HG03442 (cell line): ENCODE data around the gene VGLL4.

Experiments used
- ATAC-seq: cut with Tn5 transposase; IDR thresholded peaks from one replicate; pipeline ENCODE4 v1.9.1; 2021; ENCODE audit warnings: mild to moderate bottlenecking, moderate library complexity; ENCODE audit not compliant: unreplicated experiment

The VGLL4 gene

DNA sequence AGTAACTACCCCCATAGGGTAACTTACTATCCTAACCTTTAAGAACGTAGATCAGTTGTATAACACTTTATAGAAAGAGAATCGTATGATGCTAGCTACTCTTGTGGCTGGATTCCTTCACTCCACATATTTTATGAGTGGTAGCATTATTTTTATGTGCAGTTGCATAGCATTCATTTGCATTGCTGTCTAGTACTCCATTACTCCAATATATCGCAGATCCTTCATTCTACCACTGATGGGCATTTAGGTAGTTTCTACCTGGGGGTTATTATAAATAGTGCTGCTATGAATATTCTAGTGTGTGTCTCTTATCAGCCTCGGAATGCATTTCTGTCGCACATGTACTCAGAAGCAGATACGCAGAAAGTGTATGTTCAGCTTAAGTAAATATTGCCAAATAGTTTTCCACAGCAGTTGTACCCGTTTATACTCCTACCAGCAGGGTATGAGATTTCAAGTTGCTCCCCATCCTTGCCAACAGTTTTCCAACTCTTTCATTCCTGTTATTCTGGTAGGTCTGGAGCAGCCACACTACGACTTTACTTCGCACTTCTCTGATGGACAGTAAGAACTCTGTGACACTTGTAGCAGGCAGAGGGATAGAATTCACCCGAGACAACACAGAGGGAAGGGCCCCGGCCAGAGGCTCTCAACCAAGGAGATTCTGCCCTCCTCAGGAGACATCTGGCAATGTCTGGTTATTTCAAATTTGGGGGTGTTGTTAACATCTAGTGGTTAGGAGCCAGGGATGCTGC is 9.8 kb upstream of the VGLL4 start:
- ATAC-seq = no peak

- ATAC-seq = no peak
Observed at GRCh38 chr3:11651900-11652299, 8.2 kb upstream of the VGLL4 start.

DNA sequence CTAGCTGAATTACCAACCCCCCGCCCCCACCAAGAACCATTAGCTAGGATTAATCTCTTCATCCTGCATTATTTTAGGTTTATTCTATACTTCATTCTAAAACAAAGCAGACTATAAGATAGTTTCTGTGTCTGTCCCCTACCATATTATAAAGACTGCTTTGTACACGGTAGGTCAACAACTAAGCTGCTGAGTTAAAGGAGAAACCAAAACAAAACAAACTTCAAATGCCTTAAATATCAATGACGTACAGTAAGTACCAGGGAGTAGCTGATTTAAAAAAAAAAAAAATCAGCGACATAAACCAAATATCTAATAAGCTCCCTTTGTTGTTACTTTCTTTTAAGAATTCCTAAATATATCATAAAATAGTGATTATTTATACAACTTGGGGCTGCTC is 7.8 kb upstream of the VGLL4 start:
- ATAC-seq = no peak

- no peak for ATAC-seq
Observed at GRCh38 chr3:11650391-11650790, 6.7 kb upstream of the VGLL4 start.

- no peak for ATAC-seq
Observed at GRCh38 chr3:11648735-11649134, 5.0 kb upstream of the VGLL4 start.

DNA sequence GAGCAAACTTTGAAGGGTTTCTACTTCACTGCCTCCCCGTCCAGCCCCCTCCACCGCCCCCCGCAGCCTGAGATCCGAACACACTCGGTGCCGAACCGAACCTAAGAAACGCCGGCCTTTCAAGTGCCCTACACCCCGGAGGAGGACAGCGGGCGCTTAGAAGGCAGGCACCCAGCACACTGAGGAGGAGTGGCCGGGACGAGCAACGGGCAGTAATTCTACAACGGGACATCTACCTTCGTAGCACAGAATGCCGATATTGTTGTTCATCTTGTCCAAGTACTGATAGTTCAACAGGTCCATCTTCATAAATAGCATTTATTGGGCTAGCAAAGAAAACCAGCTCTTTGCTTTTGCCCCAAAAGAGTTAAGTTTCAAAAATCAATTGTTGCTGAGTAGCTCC is 513 bp downstream of the VGLL4 start:
- ATAC-seq = no peak

DNA sequence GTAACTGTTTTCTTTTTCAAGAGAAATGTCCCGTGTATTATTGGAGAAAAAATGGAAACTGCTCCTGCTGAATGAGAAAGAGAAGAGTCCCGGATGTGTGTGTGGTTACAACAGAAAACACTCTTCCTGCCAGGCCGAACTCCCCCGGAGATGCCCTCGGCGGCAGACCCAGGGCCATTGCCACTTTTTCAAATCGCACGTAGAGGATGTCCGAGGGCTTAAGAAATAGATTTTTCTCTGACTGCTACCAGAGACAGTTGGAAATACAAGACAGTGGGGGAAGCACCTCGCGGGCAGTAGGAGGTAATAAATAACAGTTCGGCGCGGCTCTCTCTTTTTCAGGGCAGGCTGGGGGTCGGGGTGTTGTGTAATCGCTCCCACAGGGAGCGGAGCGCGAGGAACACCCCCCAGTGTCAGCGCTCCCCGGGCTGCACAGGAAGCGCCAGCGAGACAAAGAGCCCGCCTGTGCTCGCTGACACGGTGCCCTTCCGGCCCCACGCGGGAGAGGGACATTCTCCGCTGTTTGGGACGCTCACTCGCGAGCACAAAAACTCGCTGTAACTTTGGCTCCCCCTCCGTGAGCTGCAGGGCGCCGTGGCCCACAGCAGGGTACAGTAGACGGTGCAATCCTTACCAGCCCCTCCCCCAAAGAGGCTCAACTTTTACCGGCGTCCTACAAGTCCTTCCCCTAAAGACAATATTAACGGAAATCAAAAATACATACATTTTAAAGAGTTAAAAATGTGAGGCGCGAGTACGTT is 1.1 kb downstream of the VGLL4 start:
- ATAC-seq = peak; percentile 58

- ATAC-seq = no peak
Observed at GRCh38 chr3:11641683-11642430, 1.9 kb downstream of the VGLL4 start.

DNA sequence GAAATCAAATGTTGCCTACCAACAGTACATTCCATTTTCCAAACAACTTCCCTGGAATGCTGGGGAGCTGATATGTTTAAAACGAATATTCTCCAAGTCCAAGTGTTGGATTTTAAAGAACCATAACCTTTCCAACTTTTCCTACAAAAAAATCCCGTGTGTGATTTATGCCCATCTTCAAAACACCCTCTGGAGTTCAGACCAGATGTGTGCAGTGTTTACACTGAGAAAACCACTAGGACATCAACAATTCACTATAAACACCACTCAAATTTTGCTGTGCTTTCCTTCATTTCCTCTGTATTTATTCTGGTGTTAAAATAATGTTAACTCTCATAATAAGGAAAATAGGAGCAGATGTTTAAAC is 2.4 kb downstream of the VGLL4 start:
- no peak for ATAC-seq

GRCh38 chr3:11640009-11640673 is 3.6 kb downstream of the VGLL4 start:
- no peak for ATAC-seq

DNA sequence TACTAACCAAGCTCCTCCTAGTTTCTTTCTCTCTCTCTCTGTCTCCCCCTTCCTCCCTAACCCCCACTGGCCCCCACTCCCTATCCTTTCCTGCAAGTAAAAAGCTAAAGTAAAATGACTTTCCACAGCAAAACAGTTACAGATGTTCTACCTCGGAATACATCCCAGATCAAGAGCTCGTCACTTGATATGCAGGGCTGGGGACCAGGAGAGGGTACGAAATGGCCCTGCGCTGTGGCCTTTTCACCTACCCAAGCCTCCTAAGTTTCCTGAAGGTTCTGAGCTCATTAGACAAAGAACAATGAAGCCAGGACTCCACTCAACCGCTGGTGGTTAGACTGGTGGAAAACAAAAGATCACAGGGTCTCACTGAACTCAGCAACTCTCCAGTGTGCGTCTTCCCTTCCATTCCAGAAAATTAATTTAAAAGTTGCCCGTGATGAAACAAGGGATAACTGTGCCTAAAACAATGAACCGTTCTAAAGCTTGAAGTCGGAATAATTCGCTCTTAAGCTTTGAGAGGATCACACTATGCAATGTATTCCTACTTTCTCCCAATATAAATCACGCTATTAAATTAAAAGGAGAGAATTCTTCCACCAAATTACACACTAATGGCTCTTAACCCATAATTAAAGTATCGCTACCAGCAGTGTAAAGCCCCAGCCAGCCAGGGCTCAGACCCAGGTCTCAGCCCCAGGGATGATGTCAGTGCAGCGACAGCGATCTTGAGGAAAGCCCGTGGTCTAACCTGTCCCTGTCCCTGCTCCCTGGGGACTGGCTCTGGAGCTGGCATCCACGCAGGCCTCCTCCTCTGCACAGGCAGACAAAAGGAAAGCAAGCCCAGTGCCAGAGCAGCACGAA is 5.0 kb downstream of the VGLL4 start:
- no peak for ATAC-seq

- no peak for ATAC-seq
Observed at GRCh38 chr3:11637901-11638458, 5.7 kb downstream of the VGLL4 start.

GRCh38 chr3:11636394-11636770 is 7.3 kb downstream of the VGLL4 start:
- no peak for ATAC-seq

DNA sequence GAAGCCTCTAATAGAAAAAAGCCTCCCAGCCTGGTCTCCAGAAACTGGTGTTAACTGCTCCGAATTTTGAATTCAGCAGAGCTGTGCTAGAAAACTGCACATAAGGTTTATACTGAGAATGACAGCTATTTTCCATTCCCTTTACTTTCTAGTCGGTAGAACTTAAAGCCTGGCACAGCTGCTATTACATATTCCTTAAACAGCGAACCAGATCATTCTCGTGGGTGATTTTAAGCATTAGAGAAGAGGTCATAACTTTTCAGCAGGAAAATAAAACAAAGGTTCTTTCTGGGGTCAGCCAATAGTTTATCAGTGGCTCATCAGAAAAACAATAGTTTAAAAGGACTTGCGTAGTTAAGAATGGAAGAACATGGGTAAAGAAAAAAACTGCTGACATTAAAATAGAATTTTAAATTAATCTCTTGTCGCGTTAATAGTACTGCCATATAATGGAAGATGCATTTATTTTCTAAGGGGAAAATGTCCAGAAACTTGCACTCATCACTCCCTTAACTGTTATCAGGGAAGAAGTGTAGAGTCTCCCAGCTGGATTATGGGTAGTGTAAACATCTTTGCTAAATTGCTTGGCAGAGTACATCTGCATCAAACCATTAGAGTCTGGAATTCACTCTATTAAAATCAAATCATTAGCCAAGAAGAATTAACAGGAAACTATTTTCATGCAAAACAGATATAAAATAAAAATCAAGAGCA is 7.9 kb downstream of the VGLL4 start:
- no peak for ATAC-seq

DNA sequence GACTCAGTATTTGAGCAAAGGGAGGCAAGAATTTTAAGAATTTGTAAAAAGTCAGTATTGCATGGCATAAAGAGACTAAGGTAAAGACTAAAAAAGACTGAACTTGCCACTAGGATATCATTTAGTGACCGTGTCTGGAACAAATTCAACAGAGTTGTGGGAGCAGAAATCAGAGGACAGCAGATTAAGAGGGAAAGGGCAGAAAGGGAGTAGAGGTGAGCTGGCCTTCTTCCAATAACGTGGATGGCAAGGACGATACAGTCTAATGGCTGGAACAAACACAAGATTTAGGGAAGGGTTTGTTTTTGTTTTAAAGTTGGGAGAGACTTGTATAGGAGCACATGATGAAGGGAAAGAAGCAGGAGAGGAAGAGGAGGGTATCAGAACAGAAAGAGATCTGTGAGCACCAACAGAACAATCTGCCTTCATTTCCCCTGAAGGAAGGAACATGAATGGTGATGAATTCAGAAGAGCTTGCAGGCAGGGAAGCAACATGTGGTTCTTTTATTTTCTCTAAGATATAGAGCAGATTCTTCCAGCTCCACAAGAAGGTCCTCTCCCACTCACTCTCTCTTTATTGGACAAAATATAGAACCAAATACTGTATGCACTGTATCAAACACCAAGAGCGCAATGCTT is 8.6 kb downstream of the VGLL4 start:
- no peak for ATAC-seq

GRCh38 chr3:11634081-11634635 is 9.6 kb downstream of the VGLL4 start:
- no peak for ATAC-seq

- no peak for ATAC-seq
Observed at GRCh38 chr3:11632966-11633365, 10.7 kb downstream of the VGLL4 start.

DNA sequence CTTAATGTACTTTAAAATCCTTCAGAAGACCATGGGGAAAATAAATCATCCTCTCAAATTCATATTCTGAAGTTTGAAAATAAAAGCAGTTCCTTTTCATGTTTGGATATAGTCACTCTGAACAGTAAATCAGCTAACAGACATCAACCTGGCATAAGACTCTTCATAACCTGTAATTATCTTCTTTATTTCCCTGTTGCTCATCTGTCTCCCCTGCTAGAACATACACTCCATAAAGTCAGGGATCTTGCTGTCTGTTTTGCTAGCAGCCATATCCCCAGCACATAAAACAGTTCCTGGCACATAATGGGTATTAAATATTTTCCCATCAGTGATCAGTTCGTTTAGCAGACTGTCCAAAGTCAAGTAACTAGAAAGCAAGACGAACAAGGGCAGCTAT is 11.2 kb downstream of the VGLL4 start:
- no peak for ATAC-seq

GRCh38 chr3:11631820-11632219 is 11.9 kb downstream of the VGLL4 start:
- no peak for ATAC-seq
